ENCODE measurements around the gene KRTAP7-1. TPM values are rescaled to one million over a fixed set of nuclear protein-coding genes. Genes with fewer than 3 reads are reported as not detected.

KRTAP7-1 gene
- polyA plus RNA-seq (ENCODE audit: insufficient read depth in 1 of 5, insufficient read length in 5 of 5, low replicate concordance in 1 of 5), result not detected
- long read RNA-seq, donor 1, result 0 reads
- long read RNA-seq, donor 2, result 0 reads
- long read RNA-seq, donor 3, result 0 reads
- long read RNA-seq, donor 4, result 0 reads
- long read RNA-seq, donor 5, result 0 reads
- long read RNA-seq, donor 6, result 0 reads
- long read RNA-seq, donor 7, result 0 reads
- long read RNA-seq, donor 8, result 0 reads

- DNase-seq, result no peak
Observed at GRCh38 chr21:30829659-30830058, at the start of gene KRTAP7-1. Gene KRTAP7-1, minus strand, starts transcription at chr21:30829759. Its CDS starts 61 bp downstream, at chr21:30829698.

GRCh38 chr21:30874526-30874925, 45.0 kb upstream of the KRTAP7-1 start:
- DNase-seq, result no peak

- no peak for DNase-seq
Observed at GRCh38 chr21:30847627-30848500, 18.3 kb upstream of the KRTAP7-1 start.

- no peak for DNase-seq
Observed at GRCh38 chr21:30842990-30843389, 13.4 kb upstream of the KRTAP7-1 start.

GRCh38 chr21:30839304-30839703, 9.7 kb upstream of the KRTAP7-1 start:
- peak in 1 of 2 donors; percentile 11 for DNase-seq

- DNase-seq, result no peak
Observed at GRCh38 chr21:30838536-30838935, 9.0 kb upstream of the KRTAP7-1 start.

GRCh38 chr21:30831194-30831765, 1.7 kb upstream of the KRTAP7-1 start:
- DNase-seq, result no peak

- DNase-seq, result no peak
Observed at GRCh38 chr21:30818837-30819610, 10.5 kb downstream of the KRTAP7-1 start.

- DNase-seq, result no peak
Observed at GRCh38 chr21:30813174-30813573, 16.4 kb downstream of the KRTAP7-1 start, which contains the start of gene KRTAP8-1. Gene KRTAP8-1, minus strand, starts transcription at chr21:30813274. Its CDS starts 54 bp downstream, at chr21:30813220.

- DNase-seq, result no peak
Observed at GRCh38 chr21:30800605-30801004, 29.0 kb downstream of the KRTAP7-1 start.

- DNase-seq, result no peak
Observed at GRCh38 chr21:30793581-30794314, 35.8 kb downstream of the KRTAP7-1 start.

GRCh38 chr21:30779249-30779648, 50.3 kb downstream of the KRTAP7-1 start:
- DNase-seq, result no peak

Other genes starting within 250 kb of the KRTAP7-1 start
- not detected for gene KRTAP22-2, start 239.4 kb downstream of the KRTAP7-1 start, polyA plus RNA-seq (ENCODE audit: insufficient read depth in 1 of 5, insufficient read length in 5 of 5, low replicate concordance in 1 of 5)
- not detected for gene KRTAP6-3, start 237.3 kb downstream of the KRTAP7-1 start, polyA plus RNA-seq (ENCODE audit: insufficient read depth in 1 of 5, insufficient read length in 5 of 5, low replicate concordance in 1 of 5)
- gene KRTAP6-2, start 230.9 kb downstream of the KRTAP7-1 start, polyA plus RNA-seq (ENCODE audit: insufficient read depth in 1 of 5, insufficient read length in 5 of 5, low replicate concordance in 1 of 5), result not detected
- gene KRTAP22-1, start 228.7 kb downstream of the KRTAP7-1 start, polyA plus RNA-seq (ENCODE audit: insufficient read depth in 1 of 5, insufficient read length in 5 of 5, low replicate concordance in 1 of 5), result not detected
- not detected for gene KRTAP6-1, start 215.8 kb downstream of the KRTAP7-1 start, polyA plus RNA-seq (ENCODE audit: insufficient read depth in 1 of 5, insufficient read length in 5 of 5, low replicate concordance in 1 of 5)
- gene KRTAP20-1, start 213.3 kb downstream of the KRTAP7-1 start, polyA plus RNA-seq (ENCODE audit: insufficient read depth in 1 of 5, insufficient read length in 5 of 5, low replicate concordance in 1 of 5), result not detected
- not detected for gene KRTAP20-4, start 209.1 kb downstream of the KRTAP7-1 start, polyA plus RNA-seq (ENCODE audit: insufficient read depth in 1 of 5, insufficient read length in 5 of 5, low replicate concordance in 1 of 5)
- gene KRTAP20-2, start 194.6 kb downstream of the KRTAP7-1 start, polyA plus RNA-seq (ENCODE audit: insufficient read depth in 1 of 5, insufficient read length in 5 of 5, low replicate concordance in 1 of 5), result not detected
- not detected for gene KRTAP20-3, start 186.9 kb downstream of the KRTAP7-1 start, polyA plus RNA-seq (ENCODE audit: insufficient read depth in 1 of 5, insufficient read length in 5 of 5, low replicate concordance in 1 of 5)
- not detected for gene KRTAP21-3, start 111.0 kb downstream of the KRTAP7-1 start, polyA plus RNA-seq (ENCODE audit: insufficient read depth in 1 of 5, insufficient read length in 5 of 5, low replicate concordance in 1 of 5)
- gene KRTAP21-2, start 82.5 kb downstream of the KRTAP7-1 start, polyA plus RNA-seq (ENCODE audit: insufficient read depth in 1 of 5, insufficient read length in 5 of 5, low replicate concordance in 1 of 5), result not detected
- gene KRTAP21-1, start 74.3 kb downstream of the KRTAP7-1 start, polyA plus RNA-seq (ENCODE audit: insufficient read depth in 1 of 5, insufficient read length in 5 of 5, low replicate concordance in 1 of 5), result not detected
- gene KRTAP8-1, start 16.5 kb downstream of the KRTAP7-1 start, polyA plus RNA-seq (ENCODE audit: insufficient read depth in 1 of 5, insufficient read length in 5 of 5, low replicate concordance in 1 of 5), result not detected
- gene KRTAP11-1, start 51.8 kb upstream of the KRTAP7-1 start, polyA plus RNA-seq (ENCODE audit: insufficient read depth in 1 of 5, insufficient read length in 5 of 5, low replicate concordance in 1 of 5), result not detected
- not detected for gene KRTAP19-8, start 208.7 kb upstream of the KRTAP7-1 start, polyA plus RNA-seq (ENCODE audit: insufficient read depth in 1 of 5, insufficient read length in 5 of 5, low replicate concordance in 1 of 5)